Fibroblast of mammary gland (primary cell): ENCODE data around the gene PRR29.

Experiments
- DNase-seq: peaks from one replicate; pipeline ENCODE4 v3.0.0-alpha.2; 2010; ENCODE audit warnings: low read depth
- H3K4me3 ChIP-seq: 2 replicates; pipeline ENCODE4 v1.5.1; 2011; ENCODE audit warnings: low read depth, mild to moderate bottlenecking, low read length, moderate library complexity; ENCODE audit not compliant: control insufficient read depth
- TF ChIP-seq, protein P1 (sequence below): conservative IDR thresholded peaks from 2 replicates; pipeline ENCODE4 v1.5.1; 2011; ENCODE audit warnings: low read depth, low read length, inconsistent platforms; ENCODE audit not compliant: control insufficient read depth, insufficient read depth

Gene PRR29

DNA sequence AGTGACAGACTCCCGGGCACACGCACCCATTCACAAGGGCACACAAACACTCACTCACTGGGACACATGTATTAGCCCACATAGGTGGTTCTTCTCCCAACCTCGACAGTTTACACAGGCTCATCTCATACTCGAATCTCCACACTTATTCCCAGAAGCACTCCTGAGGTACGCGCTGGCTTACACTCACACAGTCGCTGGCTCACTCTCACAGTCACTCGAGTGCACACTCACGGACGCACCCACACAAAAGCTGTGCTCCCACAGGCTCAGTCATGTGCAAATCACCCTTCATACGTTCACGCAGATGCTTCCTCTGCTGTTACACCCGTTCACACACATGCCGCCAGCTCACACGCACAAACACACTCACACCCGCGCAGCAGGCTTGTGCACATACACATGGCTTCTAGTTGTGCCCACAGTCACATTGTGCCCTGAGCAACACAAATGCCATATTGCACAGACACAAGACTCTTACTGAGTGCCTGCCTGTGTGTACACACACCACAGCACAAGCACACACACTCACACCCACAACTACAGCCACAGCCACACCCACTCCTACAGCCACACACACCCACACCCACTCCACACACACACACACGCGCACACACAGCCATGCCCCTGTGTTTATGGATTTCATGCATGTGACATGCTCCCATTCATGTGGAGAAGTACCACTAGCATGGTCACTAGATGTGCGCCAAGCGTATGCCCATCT is 8.4 kb upstream of the PRR29 start:
- TF ChIP-seq, protein P1, sequence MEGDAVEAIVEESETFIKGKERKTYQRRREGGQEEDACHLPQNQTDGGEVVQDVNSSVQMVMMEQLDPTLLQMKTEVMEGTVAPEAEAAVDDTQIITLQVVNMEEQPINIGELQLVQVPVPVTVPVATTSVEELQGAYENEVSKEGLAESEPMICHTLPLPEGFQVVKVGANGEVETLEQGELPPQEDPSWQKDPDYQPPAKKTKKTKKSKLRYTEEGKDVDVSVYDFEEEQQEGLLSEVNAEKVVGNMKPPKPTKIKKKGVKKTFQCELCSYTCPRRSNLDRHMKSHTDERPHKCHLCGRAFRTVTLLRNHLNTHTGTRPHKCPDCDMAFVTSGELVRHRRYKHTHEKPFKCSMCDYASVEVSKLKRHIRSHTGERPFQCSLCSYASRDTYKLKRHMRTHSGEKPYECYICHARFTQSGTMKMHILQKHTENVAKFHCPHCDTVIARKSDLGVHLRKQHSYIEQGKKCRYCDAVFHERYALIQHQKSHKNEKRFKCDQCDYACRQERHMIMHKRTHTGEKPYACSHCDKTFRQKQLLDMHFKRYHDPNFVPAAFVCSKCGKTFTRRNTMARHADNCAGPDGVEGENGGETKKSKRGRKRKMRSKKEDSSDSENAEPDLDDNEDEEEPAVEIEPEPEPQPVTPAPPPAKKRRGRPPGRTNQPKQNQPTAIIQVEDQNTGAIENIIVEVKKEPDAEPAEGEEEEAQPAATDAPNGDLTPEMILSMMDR, result no peak
- DNase-seq, result no peak

DNA sequence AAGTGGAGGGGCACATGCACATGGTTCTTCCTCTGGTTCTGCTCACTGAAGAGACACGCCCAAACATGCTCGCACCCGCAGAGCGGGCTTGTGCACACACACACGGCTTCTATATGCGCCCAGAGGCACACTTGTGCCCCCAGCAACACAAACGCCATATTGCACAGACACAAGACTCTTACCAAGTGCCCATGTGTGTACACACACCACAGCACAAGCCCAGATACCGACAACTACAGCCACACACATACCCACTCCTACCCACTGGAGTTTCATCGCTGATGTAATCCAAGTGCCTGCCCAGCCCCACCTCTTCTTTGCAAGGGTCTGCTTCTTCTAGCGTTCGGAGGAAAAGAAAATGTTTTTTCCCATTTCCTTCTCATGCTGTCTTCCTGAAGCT is 6.5 kb upstream of the PRR29 start:
- H3K4me3 ChIP-seq, result no peak overlapping the region
- TF ChIP-seq, protein P1, result no peak
- DNase-seq, result no peak

More for the DNA sequence above, 8.4 kb upstream of the PRR29 start:
- no peak overlapping the region for H3K4me3 ChIP-seq

DNA sequence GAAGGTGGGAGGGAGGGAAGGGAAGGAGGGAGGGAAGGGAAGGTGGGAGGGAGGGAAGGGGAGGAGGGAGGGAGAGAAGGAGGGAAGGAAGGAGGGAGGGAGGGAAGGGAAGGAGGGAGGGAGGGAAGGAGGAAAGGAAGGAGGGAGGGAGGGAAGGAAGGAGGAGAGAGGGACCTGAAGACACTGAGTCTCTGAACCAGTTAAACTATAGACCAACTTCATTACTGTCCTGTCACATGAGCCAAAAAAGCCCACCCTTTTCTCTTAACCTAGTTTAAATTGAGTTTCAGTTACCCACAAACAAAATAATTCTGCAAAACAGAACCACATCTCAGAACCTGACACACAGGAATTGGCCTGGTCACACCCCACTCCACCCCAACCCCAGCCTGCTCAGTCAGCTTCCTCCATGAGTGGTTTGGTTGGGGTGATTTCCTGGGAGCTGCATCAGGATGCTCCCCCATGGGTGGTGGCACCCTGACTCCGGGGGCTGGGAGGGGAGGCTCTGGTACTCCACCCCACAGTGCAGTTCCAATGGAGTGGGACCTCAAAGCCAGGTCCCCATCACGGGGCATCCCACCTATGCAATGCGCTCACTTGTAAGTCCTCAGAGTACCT is 4.7 kb upstream of the PRR29 start:
- H3K4me3 ChIP-seq, result no peak overlapping the region
- TF ChIP-seq, protein P1, result no peak
- DNase-seq, result no peak

DNA sequence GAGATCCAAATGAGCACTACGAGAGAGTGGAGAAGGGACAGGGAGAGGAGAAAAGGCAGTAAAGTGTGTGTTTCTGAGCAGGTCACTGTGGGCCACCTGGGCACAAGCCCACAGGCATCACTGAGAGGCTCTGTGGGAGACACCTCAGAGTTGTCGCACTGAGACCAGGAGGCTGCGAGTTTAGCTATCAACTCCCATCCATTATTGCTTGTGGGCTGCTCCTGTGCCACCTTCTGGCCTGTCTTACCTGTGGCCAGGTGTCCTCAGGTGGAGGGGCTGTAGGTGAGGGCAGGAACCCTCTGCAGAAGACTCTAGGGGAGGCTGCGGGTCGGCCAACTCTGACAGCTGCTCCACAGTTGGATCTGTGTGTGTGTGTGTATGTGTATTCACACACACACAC is 2.5 kb upstream of the PRR29 start:
- H3K4me3 ChIP-seq, result no peak overlapping the region
- no peak for DNase-seq
- TF ChIP-seq, protein P1, result no peak

DNA sequence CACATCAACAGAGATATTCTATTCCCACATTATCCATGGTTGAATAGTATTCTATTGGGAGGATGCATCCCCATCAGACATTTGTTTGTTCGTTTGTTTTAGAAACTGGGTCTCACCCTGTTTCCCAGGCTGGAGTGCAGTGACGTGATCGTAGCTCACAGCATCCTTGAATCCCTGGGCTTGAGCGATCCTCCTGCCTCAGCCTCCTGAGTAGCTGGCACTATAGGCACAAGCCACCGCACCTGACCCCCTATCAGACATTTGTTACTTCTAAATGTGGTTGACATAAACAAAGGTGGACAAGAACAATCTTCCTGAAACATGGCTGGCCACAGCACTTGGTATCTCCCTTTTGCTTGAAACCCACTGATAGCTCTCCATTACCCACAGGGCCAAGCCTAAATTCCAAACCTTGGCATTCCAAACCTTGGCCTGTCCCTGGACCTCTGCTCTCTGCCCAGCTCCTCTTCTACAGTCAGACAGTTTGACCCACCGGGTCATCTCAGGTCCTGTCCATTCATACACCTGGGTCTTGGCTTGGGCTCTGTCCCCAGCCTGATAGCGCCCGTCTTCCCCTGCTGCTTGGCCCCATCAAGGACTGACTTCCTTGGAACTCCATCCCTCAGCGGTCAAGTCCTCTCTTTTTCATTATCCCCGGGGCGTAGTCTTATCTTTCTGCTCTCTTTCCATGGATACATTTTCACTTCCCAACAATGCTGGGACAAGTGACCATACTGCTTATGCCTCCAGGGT is 1.5 kb upstream of the PRR29 start:
- TF ChIP-seq, protein P1, result no peak
- no peak for DNase-seq
- no peak overlapping the region for H3K4me3 ChIP-seq

DNA sequence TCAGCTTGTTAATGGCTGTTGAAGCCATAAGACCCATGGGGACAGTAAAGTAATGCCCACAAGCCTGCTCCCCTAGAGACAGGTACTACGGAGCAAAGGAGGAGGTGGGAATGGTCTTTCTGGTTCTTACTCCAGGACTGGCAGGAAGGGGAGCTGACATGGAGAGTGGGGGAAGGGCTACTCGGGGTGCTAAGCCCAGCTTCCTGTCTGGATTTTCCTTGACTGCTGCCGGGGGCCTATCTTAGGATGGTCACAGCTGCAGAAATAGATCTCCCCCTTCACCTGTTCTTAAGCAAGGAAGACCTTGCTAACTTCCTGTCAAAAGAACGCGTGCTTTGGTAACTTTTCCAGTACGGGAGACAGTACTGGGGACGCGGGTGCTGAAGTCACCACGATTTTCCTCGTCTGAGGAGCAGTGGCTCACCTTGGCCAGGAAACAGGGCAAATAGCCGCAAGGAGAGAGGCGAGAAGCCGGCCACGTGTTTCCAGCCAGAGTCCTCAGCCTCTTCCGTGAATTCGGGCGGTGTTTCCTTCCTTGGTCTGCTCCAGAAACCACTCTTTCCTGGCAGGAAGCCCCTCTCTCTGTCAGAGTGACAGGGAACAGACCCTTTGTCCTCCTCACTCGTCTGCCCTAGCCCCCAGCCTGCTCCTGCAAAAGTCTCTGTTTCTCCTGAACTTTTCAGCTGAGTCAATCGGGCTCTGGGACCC is 656 bp upstream of the PRR29 start:
- H3K4me3 ChIP-seq, result no peak overlapping the region
- TF ChIP-seq, protein P1, result no peak
- DNase-seq, result no peak
